CD4-positive, alpha-beta T cell (primary cell): ENCODE results near the gene YWHAG. TPM values are rescaled to one million over a fixed set of nuclear protein-coding genes. Genes with fewer than 3 reads are reported as not detected.

Experiments used
- ATAC-seq: fragments of 200-7000 bp; cut with Tn5 transposase; one replicate; pipeline ENCODE4 v1.10.0; 2022; ENCODE audit warnings: mild to moderate bottlenecking; ENCODE audit not compliant: poor library complexity
- CTCF ChIA-PET: fragments of 350-600 bp; sonication (Branson Sonifier 250); formaldehyde crosslinking; loops from one replicate; lab custom pipeline; 2021; ENCODE audit warnings: antibody characterized with exemption, inconsistent platforms; lab: Charles Lee
- POLR2A ChIA-PET: fragments of 350-600 bp; sonication (Branson Sonifier 250); formaldehyde crosslinking; loops from one replicate; lab custom pipeline; 2021; ENCODE audit warnings: antibody characterized with exemption, inconsistent platforms; lab: Charles Lee
- DNase-seq, 14 experiments: peaks; one replicate each; pipeline ENCODE4 v3.0.0-alpha.2; 2013 to 2020; ENCODE audit warnings: mixed read lengths in 2 of 14
- H3K27ac ChIP-seq, 2 donors: one replicate each; pipeline versions ENCODE4 v1.5.1 to v1.7.0; 2013; ENCODE audit warnings: low read length in 2 of 2, low read depth in 1 of 2, mild to moderate bottlenecking in 1 of 2
- H3K27me3 ChIP-seq, 2 experiments: 1 replicate in 1 of 2; 2 replicates in 1 of 2; pipeline versions ENCODE4 v1.6.1 to v1.7.0; 2013; ENCODE audit warnings: low read length in 2 of 2, control low read depth in 1 of 2, mild to moderate bottlenecking in 1 of 2, moderate library complexity in 1 of 2; ENCODE audit not compliant: insufficient read depth in 2 of 2, control insufficient read depth in 1 of 2
- H3K36me3 ChIP-seq: one replicate; pipeline ENCODE4 v1.6.1; 2013; ENCODE audit warnings: low read length, control low read depth; ENCODE audit not compliant: insufficient read depth
- H3K4me1 ChIP-seq: one replicate; pipeline ENCODE4 v1.6.1; 2013; ENCODE audit warnings: low read length, control low read depth; ENCODE audit not compliant: insufficient read depth
- H3K4me3 ChIP-seq: one replicate; pipeline ENCODE4 v1.5.1; 2013; ENCODE audit warnings: mild to moderate bottlenecking, low read length, moderate library complexity
- H3K9me3 ChIP-seq, 2 experiments: 1 replicate in 1 of 2; 2 replicates in 1 of 2; pipeline versions ENCODE4 v1.6.1 to v1.7.0; 2013; ENCODE audit warnings: low read length in 2 of 2, mild to moderate bottlenecking in 2 of 2, control low read depth in 1 of 2, moderate library complexity in 1 of 2; ENCODE audit not compliant: control insufficient read depth in 1 of 2, insufficient read depth in 1 of 2
- H3K27ac Mint-ChIP-seq: one replicate; pipeline ENCODE4 v1.8.0; 2020; ENCODE audit warnings: mixed read lengths
- H3K27me3 Mint-ChIP-seq: one replicate; pipeline ENCODE4 v1.8.0; 2021; ENCODE audit warnings: mixed read lengths
- H3K36me3 Mint-ChIP-seq: one replicate; pipeline ENCODE4 v1.8.0; 2021; ENCODE audit warnings: low read depth, mixed read lengths
- H3K4me1 Mint-ChIP-seq: one replicate; pipeline ENCODE4 v1.8.0; 2021; ENCODE audit warnings: low read depth, mixed read lengths
- H3K4me3 Mint-ChIP-seq: one replicate; pipeline ENCODE4 v1.8.0; 2020; ENCODE audit warnings: mild to moderate bottlenecking, mixed read lengths
- H3K9me3 Mint-ChIP-seq: one replicate; pipeline ENCODE4 v1.8.0; 2020; ENCODE audit warnings: mixed read lengths
- intact Hi-C, 2 experiments: fragments of 100-400 bp; cut with DNase I in 1 of 2; cut with micrococcal nuclease in 1 of 2; formaldehyde crosslinking; loops; one replicate each; pipeline versions ENCODE4 v1.15.1 to v1.9.0; 2023 to 2025; cut with DNase I, micrococcal nuclease
- total RNA-seq, 174 experiments: library from RNA in 2 of 174; stranded (reverse) in 2 of 174; gene quantifications; one replicate each; pipeline ENCODE4 v1.2.3 and lab custom pipeline; 2021 to 2026
- TF ChIP-seq, protein P1 (sequence below): fragments of 200-600 bp; IDR thresholded peaks from one replicate; pipeline ENCODE4 v1.8.0; 2022; ENCODE audit warnings: antibody characterized with exemption, mild to moderate bottlenecking

The YWHAG gene
- total RNA-seq, 2 experiments from 2014 or later: 23.4 to 24.3 TPM

DNA sequence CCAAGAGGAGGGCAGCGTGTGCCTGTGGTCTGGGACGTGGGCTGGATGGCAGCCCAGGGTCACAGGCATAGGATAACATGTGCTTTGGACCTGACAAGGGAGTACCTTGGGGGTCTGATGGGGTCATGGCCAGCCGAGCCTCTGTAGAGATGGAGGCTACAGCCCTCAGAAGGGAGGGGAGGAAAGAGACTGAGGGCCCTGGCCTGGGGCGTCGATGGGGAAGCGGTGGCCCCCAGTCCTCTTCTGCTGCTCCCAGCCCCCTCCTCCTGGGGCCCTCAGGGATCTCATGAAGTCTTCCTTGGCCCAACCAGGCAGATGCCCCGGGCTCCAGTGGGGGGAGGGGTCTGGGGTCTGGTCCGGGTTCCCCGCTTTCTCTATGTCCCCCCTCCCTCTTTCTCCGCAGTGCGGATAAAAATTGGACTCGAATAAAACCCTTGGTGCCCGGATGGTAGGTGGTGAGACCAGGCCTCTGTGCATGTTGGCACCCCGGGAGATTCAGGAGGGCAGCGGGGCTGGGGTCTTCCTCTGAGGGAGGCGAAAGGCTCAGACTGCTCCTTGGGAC, 71.9 kb downstream of the YWHAG start:
- Histone ChIP-seq H3K27ac (no peak overlapping the region), H3K4me3 (no peak overlapping the region), H3K27me3 (peaks cover 10 to 12% of the 10 kb centered on the region in 2 experiments), H3K4me1 (peaks cover 18% of the 10 kb centered on the region), H3K36me3 (no peaks in the 10 kb centered on the region), H3K9me3 (no peaks in the 10 kb centered on the region)
- intact Hi-C loops: no loop called here
- Mint-ChIP-seq H3K27me3 (peaks cover 12% of the 10 kb centered on the region), H3K4me1 (peaks cover 4% of the 10 kb centered on the region), H3K9me3 (no peaks in the 10 kb centered on the region), H3K36me3 (no peaks in the 10 kb centered on the region), H3K27ac (no peak overlapping the region), H3K4me3 (no peak overlapping the region)
- ChIA-PET POLR2A (interaction anchor here (0.8 kb wide), 1 partner anchor 106 kb away, joined by 3 read pairs; no protein-coding TSS in a partner anchor), CTCF (interaction anchor here (0.5 kb wide), 1 partner anchor 35 kb away, joined by 3 read pairs; no protein-coding TSS in a partner anchor)
- TF ChIP-seq, protein P1, sequence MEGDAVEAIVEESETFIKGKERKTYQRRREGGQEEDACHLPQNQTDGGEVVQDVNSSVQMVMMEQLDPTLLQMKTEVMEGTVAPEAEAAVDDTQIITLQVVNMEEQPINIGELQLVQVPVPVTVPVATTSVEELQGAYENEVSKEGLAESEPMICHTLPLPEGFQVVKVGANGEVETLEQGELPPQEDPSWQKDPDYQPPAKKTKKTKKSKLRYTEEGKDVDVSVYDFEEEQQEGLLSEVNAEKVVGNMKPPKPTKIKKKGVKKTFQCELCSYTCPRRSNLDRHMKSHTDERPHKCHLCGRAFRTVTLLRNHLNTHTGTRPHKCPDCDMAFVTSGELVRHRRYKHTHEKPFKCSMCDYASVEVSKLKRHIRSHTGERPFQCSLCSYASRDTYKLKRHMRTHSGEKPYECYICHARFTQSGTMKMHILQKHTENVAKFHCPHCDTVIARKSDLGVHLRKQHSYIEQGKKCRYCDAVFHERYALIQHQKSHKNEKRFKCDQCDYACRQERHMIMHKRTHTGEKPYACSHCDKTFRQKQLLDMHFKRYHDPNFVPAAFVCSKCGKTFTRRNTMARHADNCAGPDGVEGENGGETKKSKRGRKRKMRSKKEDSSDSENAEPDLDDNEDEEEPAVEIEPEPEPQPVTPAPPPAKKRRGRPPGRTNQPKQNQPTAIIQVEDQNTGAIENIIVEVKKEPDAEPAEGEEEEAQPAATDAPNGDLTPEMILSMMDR: no peak
- DNase-seq (no peak), ATAC-seq (no peak)

DNA sequence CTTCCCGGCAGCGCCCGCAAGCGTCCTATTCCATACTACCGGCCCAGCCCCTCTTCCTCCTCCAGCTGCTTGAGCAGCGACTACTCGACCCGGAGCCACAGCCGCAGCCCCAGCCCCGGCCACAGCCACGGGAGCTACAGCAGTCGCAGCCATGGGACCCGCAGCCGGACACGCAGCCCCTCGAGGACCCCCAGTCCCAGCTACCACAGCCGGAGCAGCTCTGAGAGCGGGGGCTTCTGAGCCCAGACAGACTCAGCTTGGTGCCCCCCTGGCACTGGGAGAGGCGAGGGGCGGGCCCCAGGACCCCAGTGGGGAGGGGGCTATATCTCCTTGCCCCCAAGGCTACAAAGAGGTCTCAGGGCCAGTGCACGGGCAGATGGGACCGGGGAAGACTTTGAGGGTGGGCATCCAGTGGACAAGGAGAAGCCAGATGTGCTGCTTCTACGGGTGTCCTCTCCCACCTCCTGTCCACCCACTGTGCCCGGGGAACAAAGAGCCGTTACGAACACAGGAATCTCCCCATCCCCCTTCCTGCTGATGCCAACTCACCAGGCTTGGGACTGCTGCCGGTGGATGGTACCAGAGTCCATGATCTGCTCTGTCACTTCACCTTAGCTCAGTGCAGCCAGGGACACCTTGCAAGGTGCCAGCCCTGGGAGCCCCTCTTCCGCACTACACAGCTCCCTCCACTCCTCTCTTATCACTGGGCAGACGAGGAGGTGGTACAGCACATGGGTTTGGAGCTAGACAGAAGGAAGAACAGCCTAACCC, 73.0 kb downstream of the YWHAG start:
- H3K27ac ChIP-seq: no peak overlapping the region
- Mint-ChIP-seq H3K27ac (no peak overlapping the region), H3K9me3 (no peaks in the 10 kb centered on the region), H3K4me1 (no peaks in the 10 kb centered on the region), H3K27me3 (peaks cover 19% of the 10 kb centered on the region), H3K4me3 (no peak overlapping the region), H3K36me3 (no peaks in the 10 kb centered on the region)
- CTCF ChIA-PET: interaction anchor here (1.6 kb wide), 1 partner anchor 28 kb away, joined by 3 read pairs; no protein-coding TSS in a partner anchor
- POLR2A ChIA-PET: interaction anchor here (0.8 kb wide), 1 partner anchor 107 kb away, joined by 3 read pairs; no protein-coding TSS in a partner anchor
- intact Hi-C loops: no loop called here
- H3K4me1 ChIP-seq: peaks cover 15% of the 10 kb centered on the region
- TF ChIP-seq, protein P1: no peak
- no peaks in the 10 kb centered on the region for H3K36me3 ChIP-seq
- no peak for DNase-seq
- no peak for ATAC-seq
- H3K9me3 ChIP-seq: no peaks in the 10 kb centered on the region
- peaks cover 17 to 20% of the 10 kb centered on the region in 2 experiments for H3K27me3 ChIP-seq
- no peak overlapping the region for H3K4me3 ChIP-seq

DNA sequence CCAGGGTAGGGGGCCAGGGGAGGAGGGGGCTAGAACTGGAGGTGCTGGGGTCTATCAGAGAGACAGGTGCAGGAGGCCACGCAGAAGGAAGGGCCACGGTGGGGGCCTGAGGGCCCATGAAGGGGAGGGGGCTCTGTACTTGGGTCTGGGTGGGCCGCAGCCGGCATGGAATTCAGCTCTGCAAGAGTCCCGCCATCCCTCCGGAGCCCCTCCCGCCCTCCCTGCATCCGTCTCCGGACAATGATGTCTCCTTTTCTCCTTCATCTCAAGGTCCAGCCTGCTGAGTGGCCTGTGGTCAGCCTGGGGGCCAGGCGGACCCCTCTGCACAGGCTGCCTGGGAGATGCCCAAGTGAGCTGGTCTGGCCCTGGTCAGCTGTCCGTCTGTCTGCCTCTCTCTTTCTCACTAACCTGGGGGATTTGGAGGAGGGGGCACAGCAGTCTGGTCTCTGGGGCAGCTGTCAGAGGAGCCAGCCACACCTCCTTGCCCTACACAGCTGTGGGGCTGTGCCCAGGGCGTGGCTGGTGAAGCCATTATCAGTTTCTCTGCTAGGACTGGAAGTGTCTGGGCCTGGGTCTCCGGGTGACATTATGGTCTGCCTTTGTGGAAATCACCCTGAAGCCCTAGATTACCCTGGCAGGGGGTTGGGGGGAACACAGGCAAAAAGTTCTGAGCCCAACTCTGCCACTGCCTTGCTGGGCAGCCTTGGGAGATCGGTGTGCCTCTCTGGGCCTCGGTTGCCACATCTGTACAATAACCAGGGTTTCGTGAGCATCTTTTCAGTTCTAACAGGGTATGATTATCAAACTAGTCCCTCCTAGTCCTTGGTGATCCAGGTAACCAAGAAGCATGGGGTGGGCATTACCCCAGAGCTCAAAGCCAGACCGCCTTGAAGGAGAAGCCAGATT, 75.3 kb downstream of the YWHAG start:
- DNase-seq (no peak), ATAC-seq (no peak)
- peaks cover 24 to 28% of the 10 kb centered on the region in 2 experiments for H3K27me3 ChIP-seq
- peaks cover 16% of the 10 kb centered on the region for H3K4me1 ChIP-seq
- Mint-ChIP-seq H3K36me3 (no peaks in the 10 kb centered on the region), H3K4me1 (no peaks in the 10 kb centered on the region), H3K27ac (no peak overlapping the region), H3K27me3 (peaks cover 39% of the 10 kb centered on the region), H3K4me3 (peak overlapping the region; percentile 76), H3K9me3 (no peaks in the 10 kb centered on the region)
- ChIA-PET CTCF (interaction anchor here (0.7 to 1.4 kb wide), 3 partner anchors 10 to 31 kb away, joined by 3 to 4 read pairs (median 4); no protein-coding TSS in a partner anchor), POLR2A (interaction anchor here (0.7 kb wide), 1 partner anchor 1947 kb away, joined by 3 read pairs; no protein-coding TSS in a partner anchor)
- H3K36me3 ChIP-seq: no peaks in the 10 kb centered on the region
- no peak overlapping the region for H3K4me3 ChIP-seq
- no peak overlapping the region for H3K27ac ChIP-seq
- intact Hi-C loops: loop anchor here in 1 of 2 experiments (5.0 kb wide), 1 partner anchor 34 kb away; no protein-coding TSS in a partner anchor
- no peaks in the 10 kb centered on the region for H3K9me3 ChIP-seq
- TF ChIP-seq, protein P1: no peak
